ENCODE data around the gene PTMS.

The PTMS gene

DNA sequence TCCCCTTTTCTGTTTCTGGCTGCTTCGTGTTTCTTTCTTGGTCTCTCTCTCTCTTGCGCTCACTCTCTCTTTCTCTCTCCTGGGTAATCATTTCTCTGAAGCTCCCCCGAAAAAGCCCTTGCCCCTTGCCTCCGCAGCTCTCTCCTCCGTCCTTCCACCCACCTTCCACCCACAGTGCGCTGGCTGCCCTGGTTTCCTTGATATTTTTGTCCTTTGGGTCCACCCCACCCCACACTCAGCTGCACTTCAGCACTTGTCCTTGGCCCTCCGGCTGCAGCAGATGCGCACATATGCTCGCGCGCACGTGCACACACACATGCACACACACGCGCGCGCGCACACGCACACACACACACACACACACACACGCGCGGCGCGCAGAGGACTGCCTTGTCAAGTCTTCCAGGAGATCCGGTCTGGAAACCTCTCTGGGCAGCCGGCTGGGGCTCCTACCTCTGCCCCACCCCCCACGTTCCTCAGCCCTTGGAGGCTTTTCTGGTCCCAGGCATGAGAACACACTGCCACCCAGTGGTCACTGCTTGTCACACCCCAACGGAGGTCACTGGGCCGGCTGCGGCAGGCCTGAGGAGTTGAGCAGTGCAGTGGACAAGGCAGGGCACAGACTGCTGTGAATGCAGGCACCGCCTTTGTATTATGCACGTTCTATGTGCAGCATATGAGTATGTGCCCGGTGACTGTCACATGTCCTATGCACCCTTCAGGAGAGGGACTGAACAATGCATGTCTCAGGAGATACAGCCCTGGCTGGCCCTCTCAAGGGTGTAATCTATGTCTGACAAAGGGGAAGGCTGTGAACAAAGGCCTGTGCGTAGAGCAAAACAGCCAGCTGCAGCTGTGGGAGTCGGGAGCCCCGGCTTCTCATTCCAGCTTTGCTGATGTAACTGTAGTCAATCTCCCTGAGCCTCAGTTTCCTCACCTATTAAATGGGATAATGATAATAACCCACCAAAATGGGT is 12.7 kb downstream of the PTMS start:
- H3K4me3 ChIP-seq (ENCODE audit: low read depth, low read length): peak overlapping the region; percentile 53
- peak; percentile 91 for DNase-seq (ENCODE audit: low read depth)
- TF ChIP-seq, protein P1, sequence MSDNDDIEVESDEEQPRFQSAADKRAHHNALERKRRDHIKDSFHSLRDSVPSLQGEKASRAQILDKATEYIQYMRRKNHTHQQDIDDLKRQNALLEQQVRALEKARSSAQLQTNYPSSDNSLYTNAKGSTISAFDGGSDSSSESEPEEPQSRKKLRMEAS (IDR thresholded peaks at IDR 0.05; ENCODE audit: low read depth, low read length): peak; percentile 89
- TF ChIP-seq MYC (IDR thresholded peaks at IDR 0.05; ENCODE audit: low read depth, low read length): peak; percentile 87
- TF ChIP-seq, protein P2, sequence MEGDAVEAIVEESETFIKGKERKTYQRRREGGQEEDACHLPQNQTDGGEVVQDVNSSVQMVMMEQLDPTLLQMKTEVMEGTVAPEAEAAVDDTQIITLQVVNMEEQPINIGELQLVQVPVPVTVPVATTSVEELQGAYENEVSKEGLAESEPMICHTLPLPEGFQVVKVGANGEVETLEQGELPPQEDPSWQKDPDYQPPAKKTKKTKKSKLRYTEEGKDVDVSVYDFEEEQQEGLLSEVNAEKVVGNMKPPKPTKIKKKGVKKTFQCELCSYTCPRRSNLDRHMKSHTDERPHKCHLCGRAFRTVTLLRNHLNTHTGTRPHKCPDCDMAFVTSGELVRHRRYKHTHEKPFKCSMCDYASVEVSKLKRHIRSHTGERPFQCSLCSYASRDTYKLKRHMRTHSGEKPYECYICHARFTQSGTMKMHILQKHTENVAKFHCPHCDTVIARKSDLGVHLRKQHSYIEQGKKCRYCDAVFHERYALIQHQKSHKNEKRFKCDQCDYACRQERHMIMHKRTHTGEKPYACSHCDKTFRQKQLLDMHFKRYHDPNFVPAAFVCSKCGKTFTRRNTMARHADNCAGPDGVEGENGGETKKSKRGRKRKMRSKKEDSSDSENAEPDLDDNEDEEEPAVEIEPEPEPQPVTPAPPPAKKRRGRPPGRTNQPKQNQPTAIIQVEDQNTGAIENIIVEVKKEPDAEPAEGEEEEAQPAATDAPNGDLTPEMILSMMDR (IDR thresholded peaks at IDR 0.05; ENCODE audit: low read depth, low read length): peak; percentile 78
- TF ChIP-seq POLR2A (IDR thresholded peaks at IDR 0.05; ENCODE audit: extremely low read depth, insufficient read length): peak; percentile 36

DNA sequence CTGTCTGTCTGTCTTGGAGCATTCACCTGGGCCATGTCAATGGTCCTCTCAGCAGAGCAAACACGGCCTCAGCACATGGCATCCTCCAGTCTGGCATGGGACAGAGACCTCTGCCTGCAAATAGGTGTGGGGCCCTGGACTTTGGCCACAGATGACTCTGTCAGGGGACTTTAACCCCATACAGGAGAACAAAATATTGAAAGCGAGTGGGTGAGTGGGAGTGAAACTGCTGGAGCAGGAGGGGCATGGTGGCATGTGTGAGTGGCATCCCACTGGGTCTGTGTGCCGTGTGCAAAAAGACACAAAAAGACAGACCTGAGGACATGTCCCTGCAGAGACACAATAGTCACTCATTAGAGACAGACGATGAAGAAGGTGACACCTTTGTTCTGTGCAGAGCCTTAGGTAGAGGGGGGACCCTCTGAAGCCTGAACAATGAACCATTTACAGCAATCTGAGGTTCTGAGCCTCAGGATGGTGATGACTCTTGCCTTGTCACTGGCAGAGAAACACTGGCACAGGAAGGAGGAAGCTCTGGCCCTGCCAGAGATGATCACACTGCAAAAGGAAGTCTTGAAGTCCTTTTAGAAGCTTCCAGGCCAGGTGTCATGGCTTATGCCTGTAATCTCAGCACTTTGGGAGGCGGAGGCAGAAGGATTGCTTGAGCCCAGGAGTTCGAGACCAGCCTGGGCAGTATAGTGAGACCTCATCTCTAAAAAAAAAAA is 13.7 kb downstream of the PTMS start:
- no peak for DNase-seq (ENCODE audit: low read depth)
- TF ChIP-seq POLR2A (IDR thresholded peaks at IDR 0.05; ENCODE audit: extremely low read depth, insufficient read length) (no peak), MYC (IDR thresholded peaks at IDR 0.05; ENCODE audit: low read depth, low read length) (no peak)
- TF ChIP-seq, protein P2 (IDR thresholded peaks at IDR 0.05; ENCODE audit: low read depth, low read length): no peak
- TF ChIP-seq, protein P1 (IDR thresholded peaks at IDR 0.05; ENCODE audit: low read depth, low read length): no peak
- H3K4me3 ChIP-seq (ENCODE audit: low read depth, low read length): no peak overlapping the region

DNA sequence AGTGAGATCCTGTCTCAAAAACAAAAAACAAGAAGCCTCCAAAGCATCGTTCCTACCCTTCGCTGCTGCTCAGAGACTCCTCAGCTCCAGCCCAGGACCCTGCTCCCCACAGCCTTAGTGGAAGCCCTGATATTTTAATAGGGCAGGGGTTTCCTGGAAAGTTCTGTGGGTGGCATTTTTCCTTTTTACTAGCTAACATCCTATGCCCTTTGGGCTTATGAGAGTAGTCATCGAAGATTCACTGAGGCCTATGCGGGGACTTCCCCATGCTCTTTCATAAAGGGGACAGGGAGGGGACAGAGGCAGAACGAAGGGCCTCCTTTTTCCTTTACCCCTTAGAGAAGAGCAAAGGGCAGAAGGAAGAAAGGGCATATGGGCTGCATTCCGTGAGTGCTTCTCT is 14.4 kb downstream of the PTMS start:
- no peak for DNase-seq (ENCODE audit: low read depth)
- TF ChIP-seq MYC (IDR thresholded peaks at IDR 0.05; ENCODE audit: low read depth, low read length) (no peak), POLR2A (IDR thresholded peaks at IDR 0.05; ENCODE audit: extremely low read depth, insufficient read length) (no peak)
- TF ChIP-seq, protein P1 (IDR thresholded peaks at IDR 0.05; ENCODE audit: low read depth, low read length): no peak
- TF ChIP-seq, protein P2 (IDR thresholded peaks at IDR 0.05; ENCODE audit: low read depth, low read length): no peak
- no peak overlapping the region for H3K4me3 ChIP-seq (ENCODE audit: low read depth, low read length)

DNA sequence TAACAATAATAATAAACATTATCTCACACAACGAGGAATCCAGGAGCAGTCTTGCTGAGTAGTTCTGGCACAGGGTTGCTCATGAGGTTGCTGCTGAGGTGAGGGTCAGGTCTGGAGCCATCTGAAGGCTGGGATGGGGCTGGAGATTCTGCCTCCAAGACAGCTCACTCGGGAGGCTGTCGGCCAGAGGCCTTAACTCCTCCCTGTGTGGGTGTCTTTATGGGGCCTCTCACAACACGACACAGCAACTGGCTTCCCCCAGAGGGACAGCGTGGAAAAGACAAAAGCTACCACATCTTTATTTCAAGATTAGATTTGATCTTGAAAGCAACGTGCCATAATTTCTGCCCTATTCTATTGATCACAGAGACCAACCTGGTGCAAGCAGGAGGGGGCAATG is 16.0 kb downstream of the PTMS start:
- no peak overlapping the region for H3K4me3 ChIP-seq (ENCODE audit: low read depth, low read length)
- TF ChIP-seq POLR2A (IDR thresholded peaks at IDR 0.05; ENCODE audit: extremely low read depth, insufficient read length) (no peak), MYC (IDR thresholded peaks at IDR 0.05; ENCODE audit: low read depth, low read length) (no peak)
- TF ChIP-seq, protein P2 (IDR thresholded peaks at IDR 0.05; ENCODE audit: low read depth, low read length): no peak
- TF ChIP-seq, protein P1 (IDR thresholded peaks at IDR 0.05; ENCODE audit: low read depth, low read length): no peak
- DNase-seq (ENCODE audit: low read depth): no peak

DNA sequence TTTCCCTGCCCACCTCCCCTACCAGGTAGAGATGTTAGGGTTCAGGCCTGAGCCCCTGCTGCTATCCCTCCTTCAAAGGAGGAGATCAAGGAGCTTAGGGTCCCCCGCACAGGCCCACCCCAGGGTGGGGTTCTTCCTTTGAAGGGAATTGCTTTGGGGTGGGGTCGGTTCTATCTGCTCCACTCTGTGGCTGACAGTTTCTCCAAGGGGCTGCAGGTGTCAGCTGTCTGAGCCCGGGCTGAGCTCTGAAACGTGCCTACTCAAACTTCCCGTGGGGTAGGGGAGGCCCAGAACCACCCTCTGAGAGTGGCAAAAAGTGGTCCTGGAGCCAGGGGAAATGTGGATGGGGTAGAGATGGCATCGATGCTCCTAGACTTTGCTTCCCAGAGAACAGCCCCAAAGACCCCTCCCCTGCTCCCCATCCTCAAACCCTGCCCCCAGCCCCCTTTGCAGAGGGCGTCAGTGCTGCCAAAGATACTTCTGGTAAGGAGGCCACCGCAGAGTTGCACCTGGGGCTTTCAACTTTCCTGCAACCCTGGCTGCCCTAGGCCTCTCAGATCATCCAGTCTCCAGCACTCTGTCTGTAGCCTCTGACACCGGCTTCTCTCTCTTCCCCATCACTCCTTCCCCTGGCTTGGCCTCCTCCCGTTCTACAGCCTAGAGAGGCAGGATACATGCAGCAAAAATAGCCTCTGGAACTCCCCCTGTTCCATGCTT is 16.8 kb downstream of the PTMS start:
- TF ChIP-seq, protein P2 (IDR thresholded peaks at IDR 0.05; ENCODE audit: low read depth, low read length): no peak
- TF ChIP-seq, protein P1 (IDR thresholded peaks at IDR 0.05; ENCODE audit: low read depth, low read length): no peak
- TF ChIP-seq POLR2A (IDR thresholded peaks at IDR 0.05; ENCODE audit: extremely low read depth, insufficient read length) (no peak), MYC (IDR thresholded peaks at IDR 0.05; ENCODE audit: low read depth, low read length) (no peak)
- DNase-seq (ENCODE audit: low read depth): no peak
- H3K4me3 ChIP-seq (ENCODE audit: low read depth, low read length): no peak overlapping the region

Measured in NB4 (cell line).